H9 (cell line): ENCODE results near the gene DDRGK1. TPM values are rescaled to one million over a fixed set of nuclear protein-coding genes. Genes with fewer than 3 reads are reported as not detected.

Experiments
- DNase-seq: peaks from one replicate; pipeline ENCODE4 v3.0.0-alpha.2; 2017
- H2AFZ ChIP-seq: one replicate; pipeline ENCODE4 v1.6.1; 2013; ENCODE audit warnings: mild to moderate bottlenecking, low read length, control low read depth, moderate library complexity
- H2AK5ac ChIP-seq: 2 replicates; pipeline ENCODE4 v1.6.1; 2013; ENCODE audit warnings: low read length, control low read depth, mixed read lengths; ENCODE audit not compliant: insufficient read length
- H2BK120ac ChIP-seq: one replicate; pipeline ENCODE4 v1.6.1; 2013; ENCODE audit warnings: low read depth, mild to moderate bottlenecking, low read length, control low read depth, inconsistent platforms; ENCODE audit not compliant: poor library complexity, severe bottlenecking
- H2BK12ac ChIP-seq: 2 replicates; pipeline ENCODE4 v1.6.1; 2013; ENCODE audit warnings: low read length, control low read depth, mixed read lengths, low read depth; ENCODE audit not compliant: insufficient read length
- H2BK15ac ChIP-seq: 2 replicates; pipeline ENCODE4 v1.6.1; 2013; ENCODE audit warnings: low read depth, low read length, control low read depth
- H2BK20ac ChIP-seq: one replicate; pipeline ENCODE4 v1.6.1; 2013; ENCODE audit warnings: low read depth, mild to moderate bottlenecking, low read length, control low read depth, inconsistent platforms; ENCODE audit not compliant: poor library complexity, severe bottlenecking
- H2BK5ac ChIP-seq: 2 replicates; pipeline ENCODE4 v1.6.1; 2013; ENCODE audit warnings: low read length, control low read depth, mixed read lengths; ENCODE audit not compliant: insufficient read length
- H3K14ac ChIP-seq: 2 replicates; pipeline ENCODE4 v1.6.1; 2013; ENCODE audit warnings: low read length, control low read depth; ENCODE audit not compliant: insufficient read depth
- H3K18ac ChIP-seq: 2 replicates; pipeline ENCODE4 v1.6.1; 2013; ENCODE audit warnings: low read depth, mild to moderate bottlenecking, mixed read lengths, low read length, control low read depth; ENCODE audit not compliant: insufficient read length
- H3K23ac ChIP-seq: 2 replicates; pipeline ENCODE4 v1.6.1; 2013; ENCODE audit warnings: low read length, control low read depth, mixed read lengths, low read depth; ENCODE audit not compliant: insufficient read length
- H3K23me2 ChIP-seq: 2 replicates; pipeline ENCODE4 v1.6.1; 2013; ENCODE audit warnings: low read depth, mild to moderate bottlenecking, mixed read lengths, low read length, control low read depth; ENCODE audit not compliant: insufficient read length, poor library complexity, severe bottlenecking
- H3K27ac ChIP-seq: 2 replicates; pipeline ENCODE4 v1.5.1; 2013; ENCODE audit warnings: low read length, control low read depth, mixed read lengths, low read depth; ENCODE audit not compliant: insufficient read length
- H3K27me3 ChIP-seq: 2 replicates; pipeline ENCODE4 v1.6.1; 2013; ENCODE audit warnings: low read length, control low read depth, inconsistent platforms; ENCODE audit not compliant: insufficient read depth
- H3K4ac ChIP-seq: 2 replicates; pipeline ENCODE4 v1.6.1; 2013; ENCODE audit warnings: low read depth, mild to moderate bottlenecking, control low read depth, inconsistent platforms, low read length, moderate library complexity
- H3K4me1 ChIP-seq: 2 replicates; pipeline ENCODE4 v1.6.1; 2013; ENCODE audit warnings: low read length, control low read depth, inconsistent platforms; ENCODE audit not compliant: insufficient read depth
- H3K4me2 ChIP-seq: 2 replicates; pipeline ENCODE4 v1.6.1; 2013; ENCODE audit warnings: low read length, control low read depth, mixed read lengths; ENCODE audit not compliant: insufficient read length, insufficient read depth
- H3K56ac ChIP-seq: 2 replicates; pipeline ENCODE4 v1.6.1; 2013; ENCODE audit warnings: low read depth, mild to moderate bottlenecking, mixed read lengths, low read length, control low read depth; ENCODE audit not compliant: insufficient read length
- H3K79me1 ChIP-seq: 2 replicates; pipeline ENCODE4 v1.6.1; 2013; ENCODE audit warnings: low read depth, mild to moderate bottlenecking, moderate library complexity, low read length, control low read depth, inconsistent platforms; ENCODE audit not compliant: insufficient read depth, poor library complexity, severe bottlenecking
- H3K79me2 ChIP-seq: 2 replicates; pipeline ENCODE4 v1.6.1; 2013; ENCODE audit warnings: low read length, control low read depth, inconsistent platforms; ENCODE audit not compliant: insufficient read depth
- H3K9ac ChIP-seq: 2 replicates; pipeline ENCODE4 v1.6.1; 2013; ENCODE audit warnings: low read length, control low read depth, mixed read lengths; ENCODE audit not compliant: insufficient read length; ENCODE audit errors: extremely low read depth
- H3K9me3 ChIP-seq: one replicate; pipeline ENCODE4 v1.6.1; 2013; ENCODE audit warnings: low read depth, low read length, inconsistent platforms; ENCODE audit not compliant: control insufficient read depth
- H3T11ph ChIP-seq: one replicate; pipeline ENCODE4 v1.6.1; 2013; ENCODE audit warnings: mild to moderate bottlenecking, low read length, control low read depth, inconsistent platforms
- H4K20me1 ChIP-seq: one replicate; pipeline ENCODE4 v1.6.1; 2013; ENCODE audit not compliant: control insufficient read depth, insufficient read length, insufficient read depth
- H4K5ac ChIP-seq: 2 replicates; pipeline ENCODE4 v1.6.1; 2013; ENCODE audit warnings: low read depth, mild to moderate bottlenecking, mixed read lengths, low read length, control low read depth; ENCODE audit not compliant: insufficient read length
- H4K8ac ChIP-seq: replicated peaks from 2 replicates; pipeline ENCODE4 v1.6.1; 2013; ENCODE audit warnings: low read length, control low read depth, mixed read lengths, low read depth; ENCODE audit not compliant: insufficient read length
- H4K91ac ChIP-seq: 2 replicates; pipeline ENCODE4 v1.6.1; 2013; ENCODE audit warnings: low read depth, mild to moderate bottlenecking, moderate library complexity, mixed read lengths, low read length, control low read depth; ENCODE audit not compliant: insufficient read length
- H3K27ac Mint-ChIP-seq, 3 experiments: 2 replicates in 2 of 3; 3 replicates in 1 of 3; pipeline ENCODE4 v1.8.0; 2020 to 2021; ENCODE audit warnings: mixed read lengths in 3 of 3, mild to moderate bottlenecking in 1 of 3, moderate library complexity in 1 of 3
- H3K27me3 Mint-ChIP-seq: 2 replicates; pipeline ENCODE4 v1.8.0; 2021; ENCODE audit warnings: low read depth, mild to moderate bottlenecking, moderate library complexity, mixed read lengths
- H3K36me3 Mint-ChIP-seq, 3 experiments: 2 replicates in 2 of 3; 3 replicates in 1 of 3; pipeline ENCODE4 v1.8.0; 2020 to 2021; ENCODE audit warnings: low read depth in 3 of 3, mixed read lengths in 3 of 3; ENCODE audit not compliant: insufficient read depth in 1 of 3
- H3K4me1 Mint-ChIP-seq, 2 experiments: 2 replicates each; pipeline ENCODE4 v1.8.0; 2020; ENCODE audit warnings: mixed read lengths in 2 of 2
- H3K4me3 Mint-ChIP-seq, 2 experiments: 2 replicates in 1 of 2; 3 replicates in 1 of 2; pipeline ENCODE4 v1.8.0; 2020 to 2021; ENCODE audit warnings: mild to moderate bottlenecking in 2 of 2, mixed read lengths in 2 of 2, moderate library complexity in 1 of 2
- H3K9me3 Mint-ChIP-seq, 2 experiments: 2 replicates in 1 of 2; 3 replicates in 1 of 2; pipeline ENCODE4 v1.8.0; 2020; ENCODE audit warnings: mild to moderate bottlenecking in 2 of 2, mixed read lengths in 2 of 2, moderate library complexity in 1 of 2
- CTCF ChIP-seq: fragments of 200-600 bp; sonication (generic); conservative IDR thresholded peaks from 3 replicates; pipeline ENCODE4 v1.8.0; 2021; ENCODE audit warnings: antibody characterized with exemption, mild to moderate bottlenecking
- WGBS: extraction: QIAGEN DNeasy Blood & Tissue Kit; methylation state at CpG from one replicate; pipeline ENCODE4 v1.1.7; 2013; ENCODE audit warnings: missing lambda C conversion rate, low lambda C conversion rate, mixed read lengths; ENCODE audit not compliant: insufficient read length; ENCODE audit errors: extremely low coverage; 5-methylcytosine and 5-hydroxymethylcytosine counted together
- total RNA-seq: library from RNA; stranded (reverse); gene quantifications from 2 replicates; pipeline ENCODE4 v1.2.1, GENCODE V29; 2021

Gene DDRGK1
- total RNA-seq, 1 experiment from 2014 or later = 58.1 TPM

DNA sequence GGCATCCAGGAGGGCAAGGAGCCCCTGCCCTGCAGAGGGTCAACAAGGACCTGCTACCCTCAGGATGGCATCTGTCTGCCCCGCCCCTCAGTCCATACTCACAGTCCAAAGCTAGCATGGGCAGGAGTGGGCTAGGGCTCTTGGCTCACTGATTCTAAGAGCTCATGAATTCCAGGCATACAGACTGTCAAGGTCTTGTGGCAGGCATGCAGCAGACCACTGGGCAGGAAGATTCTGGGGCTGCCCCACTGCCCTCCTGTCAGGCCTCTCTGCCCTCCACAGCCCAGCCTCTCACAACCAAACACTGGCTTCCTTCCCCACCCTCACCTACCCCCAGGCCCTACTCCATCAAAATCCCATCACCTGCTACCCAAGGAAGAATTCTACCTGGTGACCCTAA lies 40.1 kb upstream of the DDRGK1 start:
- Mint-ChIP-seq H3K27ac (no peak overlapping the region), H3K4me3 (no peak overlapping the region)

More for the DNA sequence above, 40.1 kb upstream of the DDRGK1 start:
- Histone ChIP-seq H3K27ac (no peak overlapping the region), H3K23me2 (peaks cover 14% of the 10 kb centered on the region), H3T11ph (no peak overlapping the region), H2AFZ (no peak overlapping the region), H3K18ac (no peak overlapping the region), H3K27me3 (peaks cover 7% of the 10 kb centered on the region; the same call in 1 of the 2 replicates), H3K4me2 (no peak overlapping the region), H3K4ac (no peak overlapping the region), H3K4me1 (no peaks in the 10 kb centered on the region; the same call in 1 of the 2 replicates), H4K5ac (no peak overlapping the region), H2BK120ac (no peak overlapping the region), H2BK20ac (no peak overlapping the region), H2BK12ac (no peak overlapping the region), H3K79me2 (no peaks in the 10 kb centered on the region), H3K79me1 (no peaks in the 10 kb centered on the region), H3K23ac (no peak overlapping the region), H2AK5ac (no peak overlapping the region), H4K91ac (no peak overlapping the region), H4K20me1 (no peaks in the 10 kb centered on the region), H2BK15ac (no peak overlapping the region), H3K14ac (no peak overlapping the region; the same call in 1 of the 2 replicates), H3K9me3 (no peaks in the 10 kb centered on the region), H3K56ac (no peak overlapping the region), H4K8ac (no peak overlapping the region), H2BK5ac (no peak overlapping the region), H3K9ac (no peak overlapping the region)
- Mint-ChIP-seq H3K4me1 (peaks cover 23 to 25% of the 10 kb centered on the region in 2 experiments), H3K27me3 (peaks cover 67% of the 10 kb centered on the region), H3K36me3 (0 out of 7 replicates have a peak, but pooled peaks cover 0 to 5% (median 2%) of the 10 kb centered on the region in 3 experiments), H3K9me3 (no peaks in the 10 kb centered on the region)
- TF ChIP-seq CTCF = no peak
- no peak for DNase-seq
- no CpG with 5 or more reads among the region's 1 CpG for WGBS
